ENCODE data around the gene GRIK3.

GRCh38 chr1:36858981-36859380 is 175.3 kb downstream of the GRIK3 start:
- no peak for TF ChIP-seq CTCF (optimal IDR thresholded peaks at IDR 0.05 in 1 of 3, IDR thresholded peaks at IDR 0.05 in 1 of 3, conservative IDR thresholded peaks at IDR 0.05 in 1 of 3; ENCODE audit: extremely low read depth in 1 of 3, insufficient read depth in 2 of 3, low read length in 3 of 3)
- no peak for TF ChIP-seq EZH2 (IDR thresholded peaks at IDR 0.05; ENCODE audit: low read length)
